Erythroblast (primary cell): ENCODE data around the gene GPX4.
A peak's percentile ranks its signal among the peaks of the same experiment; 100 is the strongest.

Source experiments
- DNase-seq, 2 experiments: peaks; one replicate each; lab custom pipeline; 2025; lab: John Stamatoyannopoulos, UW
- GATA1 ChIP-seq: IDR thresholded peaks from 2 replicates; pipeline ENCODE4 v1.6.1; 2011; ENCODE audit warnings: low read depth, mild to moderate bottlenecking, control low read depth, low read length, moderate library complexity
- POLR2A ChIP-seq: IDR thresholded peaks from 2 replicates; pipeline ENCODE4 v1.6.1; 2011; ENCODE audit warnings: mild to moderate bottlenecking, low read length

Gene GPX4

DNA sequence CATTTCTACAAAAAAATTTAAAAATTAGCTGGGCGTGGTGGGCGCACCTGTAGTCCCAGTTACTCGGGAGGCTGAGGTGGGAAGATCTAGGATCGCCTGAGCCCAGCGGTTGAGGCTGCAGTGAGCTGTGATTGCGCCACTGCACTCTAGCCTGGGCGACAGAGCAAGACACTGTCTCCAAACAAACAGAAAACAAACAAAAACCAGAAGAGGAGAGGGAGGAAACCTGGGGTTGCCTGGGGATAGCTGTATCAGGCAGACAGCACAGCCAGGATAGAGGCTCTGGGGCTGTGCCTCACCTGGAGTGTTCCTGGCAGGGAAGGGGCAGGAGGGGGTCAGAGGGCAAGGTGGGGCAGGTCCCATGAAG, 6.0 kb upstream of the GPX4 start:
- DNase-seq: no peak
- TF ChIP-seq GATA1 (no peak), POLR2A (no peak)

GRCh38 chr19:1098177-1099051, 5.4 kb upstream of the GPX4 start:
- no peak for DNase-seq
- TF ChIP-seq POLR2A: no peak
- TF ChIP-seq GATA1: no peak

GRCh38 chr19:1101337-1101698, 2.5 kb upstream of the GPX4 start:
- DNase-seq: no peak
- TF ChIP-seq GATA1 (no peak), POLR2A (no peak)

DNA sequence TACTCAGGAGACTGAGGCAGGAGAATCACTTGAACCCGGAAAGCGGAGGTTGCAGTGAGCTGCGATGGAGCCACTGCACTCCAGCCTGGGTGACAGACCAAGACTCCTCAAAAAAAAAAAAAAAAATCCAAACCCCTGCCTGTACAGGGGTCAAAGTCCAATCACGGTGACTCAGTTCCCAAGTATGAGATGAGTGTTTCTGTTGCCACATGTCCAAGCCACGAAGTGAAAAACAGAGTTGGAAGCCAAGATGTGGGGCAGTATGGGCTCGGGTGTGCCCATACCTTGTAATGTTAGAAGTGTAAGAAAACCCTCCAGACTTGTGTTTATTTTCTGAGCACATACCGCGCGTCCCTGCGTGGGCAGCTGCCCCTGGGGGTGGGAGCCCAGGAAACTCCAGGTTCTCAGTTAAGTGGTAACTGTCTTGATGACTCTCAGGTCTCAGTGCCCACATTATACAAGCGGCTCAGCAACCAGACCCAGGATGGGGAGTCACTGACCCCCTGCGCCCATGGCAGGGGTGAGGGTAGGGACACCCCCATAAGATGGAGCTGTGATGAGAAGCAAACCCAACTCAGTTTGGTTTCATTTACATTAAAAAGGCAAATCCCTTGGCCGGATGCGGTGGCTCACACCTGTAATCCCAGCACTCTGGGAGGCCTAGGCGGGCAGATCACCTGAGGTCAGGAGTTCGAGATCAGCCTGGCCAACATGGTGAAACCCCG, 1.2 kb upstream of the GPX4 start:
- peak; percentile 56 to 76 for DNase-seq
- no peak for TF ChIP-seq POLR2A
- TF ChIP-seq GATA1: no peak

DNA sequence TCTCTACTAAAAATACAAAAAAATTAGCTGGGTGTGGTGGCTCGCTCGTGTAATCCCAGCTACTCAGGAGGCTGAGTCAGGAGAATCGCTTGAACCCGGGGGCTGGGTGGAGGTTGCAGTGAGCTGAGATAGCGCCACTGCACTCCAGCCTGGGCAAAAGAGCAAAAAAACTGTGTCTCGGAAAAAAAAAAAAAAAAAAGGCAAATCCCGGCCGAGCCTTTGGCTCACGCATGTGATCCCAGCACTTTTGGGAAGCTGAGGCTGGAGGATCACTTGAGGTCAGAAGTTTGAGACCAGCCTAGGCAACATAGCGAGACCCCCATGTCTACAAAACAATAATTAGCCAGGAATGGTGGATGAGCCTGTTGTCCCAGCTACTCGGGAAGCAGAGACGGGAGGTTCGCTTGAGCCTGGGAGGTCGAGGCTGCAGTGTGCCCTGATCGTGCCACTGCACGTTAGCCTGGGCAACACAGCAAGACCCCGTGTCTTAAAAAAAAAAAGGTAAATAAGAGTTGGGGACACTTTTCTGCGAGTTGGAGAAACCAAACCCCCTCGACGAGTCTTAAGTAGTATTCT, 574 bp upstream of the GPX4 start:
- peak; percentile 35 to 60 for DNase-seq
- TF ChIP-seq POLR2A: no peak
- no peak for TF ChIP-seq GATA1

- peak; percentile 86 for DNase-seq
- TF ChIP-seq POLR2A: no peak
- TF ChIP-seq GATA1: no peak
Measured at GRCh38 chr19:1104311-1105007, 665 bp downstream of the GPX4 start.

DNA sequence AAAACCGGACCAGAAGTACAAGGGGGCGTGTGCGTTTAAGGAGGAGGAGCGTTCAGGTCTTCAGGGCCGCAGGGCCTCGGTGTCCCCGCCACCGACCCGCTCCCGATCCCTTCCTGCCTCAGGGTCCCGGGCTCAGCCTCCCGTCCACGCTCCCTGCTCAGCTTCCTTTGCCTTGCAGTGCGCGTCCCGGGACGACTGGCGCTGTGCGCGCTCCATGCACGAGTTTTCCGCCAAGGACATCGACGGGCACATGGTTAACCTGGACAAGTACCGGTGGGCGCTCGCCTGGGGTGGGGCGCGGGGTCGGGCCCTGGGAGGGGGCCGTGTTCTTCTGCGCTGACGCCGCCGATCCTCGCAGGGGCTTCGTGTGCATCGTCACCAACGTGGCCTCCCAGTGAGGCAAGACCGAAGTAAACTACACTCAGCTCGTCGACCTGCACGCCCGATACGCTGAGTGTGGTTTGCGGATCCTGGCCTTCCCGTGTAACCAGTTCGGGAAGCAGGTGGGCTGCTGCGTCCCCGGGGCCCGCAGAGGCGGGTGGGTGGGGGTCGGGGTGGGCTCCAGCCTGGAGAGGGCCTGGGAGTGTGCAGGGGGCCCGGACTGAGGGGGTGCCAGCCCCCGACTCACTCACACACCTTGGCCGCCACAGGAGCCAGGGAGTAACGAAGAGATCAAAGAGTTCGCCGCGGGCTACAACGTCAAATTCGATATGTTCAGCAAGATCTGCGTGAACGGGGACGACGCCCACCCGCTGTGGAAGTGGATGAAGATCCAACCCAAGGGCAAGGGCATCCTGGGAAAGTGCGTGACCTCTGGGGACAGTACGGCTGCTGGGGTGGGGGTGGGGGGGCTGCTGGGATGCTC, 1.4 kb downstream of the GPX4 start:
- no peak for TF ChIP-seq POLR2A
- no peak for TF ChIP-seq GATA1
- peak in 1 of 2 experiments; percentile 66 for DNase-seq

- no peak for TF ChIP-seq POLR2A
- TF ChIP-seq GATA1: no peak
- DNase-seq: no peak
Measured at GRCh38 chr19:1105873-1106840, 2.4 kb downstream of the GPX4 start.

GRCh38 chr19:1106841-1107660, 3.3 kb downstream of the GPX4 start:
- DNase-seq: peak; percentile 63 to 70
- TF ChIP-seq GATA1: no peak
- no peak for TF ChIP-seq POLR2A

DNA sequence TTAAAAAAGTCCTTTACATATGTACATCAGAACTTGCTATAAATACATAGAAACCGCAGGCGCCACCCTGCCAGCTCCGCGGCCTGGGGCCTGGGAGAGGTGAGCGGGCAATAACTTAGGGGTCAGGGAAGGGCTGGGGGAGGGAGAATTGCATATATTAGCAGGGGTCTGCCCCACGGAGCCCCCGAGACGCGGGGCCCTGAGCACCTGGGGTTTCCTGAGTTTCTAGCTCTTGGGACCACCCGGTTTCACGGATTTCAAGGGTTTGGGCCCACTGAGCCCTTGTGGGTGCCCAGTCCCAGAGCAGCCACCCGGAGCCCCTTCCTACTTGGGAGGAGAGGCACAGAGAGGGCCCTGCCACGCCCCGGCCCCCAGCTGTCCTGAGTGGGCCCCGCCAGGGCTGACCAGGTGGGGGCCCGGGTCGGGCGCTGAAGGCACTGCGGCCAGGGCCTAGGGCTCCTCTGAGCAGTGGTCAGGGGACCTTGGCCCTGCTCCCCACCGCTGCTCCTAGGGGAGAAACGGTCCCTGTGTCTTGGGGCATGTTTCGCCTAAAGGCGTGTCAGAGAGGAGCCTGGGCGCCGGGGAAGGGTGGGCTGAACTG, 4.0 kb downstream of the GPX4 start:
- DNase-seq: no peak

More for the DNA sequence above, 4.0 kb downstream of the GPX4 start:
- TF ChIP-seq GATA1: no peak
- no peak for TF ChIP-seq POLR2A
